Loucy (cell line): ENCODE results near the gene CAPN1.

Source experiments
- EZH2phosphoT487 ChIP-seq: fragments of 200-600 bp; IDR thresholded peaks from 2 replicates; pipeline ENCODE4 v1.6.1; 2018; ENCODE audit warnings: antibody characterized with exemption, mild to moderate bottlenecking, moderate library complexity, borderline replicate concordance
- TF ChIP-seq, protein P1 (sequence below): fragments of 200-600 bp; sonication (generic); conservative IDR thresholded peaks from 2 replicates; pipeline ENCODE4 v1.5.1; 2014; ENCODE audit warnings: mild to moderate bottlenecking, antibody characterized with exemption, low read length

DNA sequence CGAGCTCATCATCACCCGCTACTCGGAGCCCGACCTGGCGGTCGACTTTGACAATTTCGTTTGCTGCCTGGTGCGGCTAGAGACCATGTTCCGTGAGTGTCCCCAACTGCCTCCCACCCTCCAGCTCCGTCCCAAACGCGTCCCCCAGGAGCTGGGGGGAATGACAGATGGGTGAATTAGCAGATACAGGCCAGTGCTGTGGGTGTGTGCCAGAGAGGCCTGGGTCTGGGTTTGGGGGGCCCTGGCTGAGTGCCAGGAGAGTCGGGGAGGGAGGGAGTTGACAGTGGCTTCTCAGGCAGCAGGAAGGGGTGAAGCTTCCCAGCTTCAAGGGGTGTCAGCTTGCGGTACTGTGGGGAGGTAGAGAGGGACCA lies 28.6 kb downstream of the CAPN1 start:
- TF ChIP-seq, protein P1, sequence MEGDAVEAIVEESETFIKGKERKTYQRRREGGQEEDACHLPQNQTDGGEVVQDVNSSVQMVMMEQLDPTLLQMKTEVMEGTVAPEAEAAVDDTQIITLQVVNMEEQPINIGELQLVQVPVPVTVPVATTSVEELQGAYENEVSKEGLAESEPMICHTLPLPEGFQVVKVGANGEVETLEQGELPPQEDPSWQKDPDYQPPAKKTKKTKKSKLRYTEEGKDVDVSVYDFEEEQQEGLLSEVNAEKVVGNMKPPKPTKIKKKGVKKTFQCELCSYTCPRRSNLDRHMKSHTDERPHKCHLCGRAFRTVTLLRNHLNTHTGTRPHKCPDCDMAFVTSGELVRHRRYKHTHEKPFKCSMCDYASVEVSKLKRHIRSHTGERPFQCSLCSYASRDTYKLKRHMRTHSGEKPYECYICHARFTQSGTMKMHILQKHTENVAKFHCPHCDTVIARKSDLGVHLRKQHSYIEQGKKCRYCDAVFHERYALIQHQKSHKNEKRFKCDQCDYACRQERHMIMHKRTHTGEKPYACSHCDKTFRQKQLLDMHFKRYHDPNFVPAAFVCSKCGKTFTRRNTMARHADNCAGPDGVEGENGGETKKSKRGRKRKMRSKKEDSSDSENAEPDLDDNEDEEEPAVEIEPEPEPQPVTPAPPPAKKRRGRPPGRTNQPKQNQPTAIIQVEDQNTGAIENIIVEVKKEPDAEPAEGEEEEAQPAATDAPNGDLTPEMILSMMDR = no peak
- TF ChIP-seq EZH2phosphoT487 = no peak
